Hepatocyte (in vitro differentiated cells): Measurements from ENCODE around the gene SLC22A8. TPM values are rescaled to one million over a fixed set of nuclear protein-coding genes. Genes with fewer than 3 reads are reported as not detected.

Experiments used
- DNase-seq: peaks from one replicate; pipeline ENCODE4 v3.0.0-alpha.2; 2016; ENCODE audit warnings: low spot score
- H2AFZ ChIP-seq: fragments of 200-600 bp; sonication (generic); 2 replicates; pipeline ENCODE4 v1.6.0; 2016; ENCODE audit warnings: antibody characterized with exemption, mild to moderate bottlenecking
- H3K27ac ChIP-seq: fragments of 200-600 bp; sonication (generic); 2 replicates; pipeline ENCODE4 v1.5.1; 2016; ENCODE audit warnings: mild to moderate bottlenecking
- H3K27me3 ChIP-seq: fragments of 200-600 bp; sonication (generic); 2 replicates; pipeline ENCODE4 v1.6.1; 2016
- H3K36me3 ChIP-seq: fragments of 200-600 bp; sonication (generic); replicated peaks from 2 replicates; pipeline ENCODE4 v1.5.1; 2016; ENCODE audit warnings: low read depth; ENCODE audit not compliant: insufficient read depth
- H3K4me1 ChIP-seq: fragments of 200-600 bp; sonication (generic); 2 replicates; pipeline ENCODE4 v1.5.1; 2016; ENCODE audit warnings: mild to moderate bottlenecking, moderate library complexity; ENCODE audit not compliant: insufficient read depth
- H3K4me2 ChIP-seq: fragments of 200-600 bp; sonication (generic); 2 replicates; pipeline ENCODE4 v1.6.0; 2016
- H3K4me3 ChIP-seq: fragments of 200-600 bp; sonication (generic); 2 replicates; pipeline ENCODE4 v1.5.1; 2016; ENCODE audit warnings: mild to moderate bottlenecking
- H3K79me2 ChIP-seq: fragments of 200-600 bp; sonication (generic); 2 replicates; pipeline ENCODE4 v1.6.0; 2017; ENCODE audit warnings: mild to moderate bottlenecking
- H3K9me2 ChIP-seq: fragments of 200-600 bp; sonication (generic); replicated peaks from 2 replicates; pipeline ENCODE4 v1.6.0; 2017; ENCODE audit warnings: mild to moderate bottlenecking; ENCODE audit not compliant: insufficient read depth
- H3K9me3 ChIP-seq: fragments of 200-600 bp; sonication (generic); 2 replicates; pipeline ENCODE4 v1.5.1; 2016; ENCODE audit warnings: low read depth, mild to moderate bottlenecking
- H4K20me1 ChIP-seq: fragments of 200-600 bp; sonication (generic); 2 replicates; pipeline ENCODE4 v1.6.0; 2016; ENCODE audit warnings: mild to moderate bottlenecking; ENCODE audit not compliant: insufficient read depth, poor library complexity, severe bottlenecking
- CTCF ChIP-seq: fragments of 200-600 bp; sonication (generic); IDR thresholded peaks from 2 replicates; pipeline ENCODE4 v1.5.1; 2016; ENCODE audit warnings: antibody characterized with exemption, mild to moderate bottlenecking; ENCODE audit not compliant: poor library complexity
- EZH2 ChIP-seq: fragments of 200-600 bp; sonication (generic); IDR thresholded peaks from 2 replicates; pipeline ENCODE4 v1.6.1; 2016; ENCODE audit warnings: antibody characterized with exemption, mild to moderate bottlenecking, borderline replicate concordance
- EZH2phosphoT487 ChIP-seq: fragments of 200-600 bp; sonication (generic); IDR thresholded peaks from one replicate; pipeline ENCODE4 v1.6.1; 2018; ENCODE audit warnings: antibody characterized with exemption, mild to moderate bottlenecking, low read depth, moderate library complexity; ENCODE audit not compliant: unreplicated experiment, severe bottlenecking
- WGBS: methylation state at CpG from one replicate; pipeline ENCODE4 v1.1.6; 2016; ENCODE audit warnings: low lambda C conversion rate; ENCODE audit errors: missing lambda C conversion rate; 5-methylcytosine and 5-hydroxymethylcytosine counted together
- polyA plus RNA-seq: library from polyadenylated mRNA; unstranded; fragments of >200 nt; fragmentation: Nextera tagmentation; extraction: Ambion mirVana; gene quantifications from 2 replicates; pipeline ENCODE4 v1.2.1, GENCODE V29; 2016
- total RNA-seq: library from RNA; depleted of rRNA; stranded (reverse); fragments of >200 nt; gene quantifications from 2 replicates; pipeline ENCODE4 v1.2.3, GENCODE V29; 2014

The SLC22A8 gene
- total and polyA plus RNA-seq, 2 experiments from 2014 or later: 0.41 TPM; not detected in 1

- WGBS: 88% methylated on average over 3 of the region's 3 CpGs
- Histone ChIP-seq H4K20me1 (no peaks in the 10 kb centered on the region), H3K9me2 (no peaks in the 10 kb centered on the region), H2AFZ (no peak overlapping the region), H3K27ac (no peak overlapping the region), H3K9me3 (no peaks in the 10 kb centered on the region), H3K4me2 (no peak overlapping the region), H3K27me3 (no peaks in the 10 kb centered on the region), H3K4me1 (no peaks in the 10 kb centered on the region), H3K79me2 (no peaks in the 10 kb centered on the region), H3K36me3 (no peaks in the 10 kb centered on the region), H3K4me3 (no peak overlapping the region)
- no peak for DNase-seq
- no peak for TF ChIP-seq EZH2
- TF ChIP-seq EZH2phosphoT487: no peak
- no peak for TF ChIP-seq CTCF
These were observed 30.4 kb downstream of the SLC22A8 start for GRCh38 chr11:62985041-62985750.

GRCh38 chr11:62984451-62984991 lies 31.1 kb downstream of the SLC22A8 start, which contains the start of gene SLC22A6:
TSS of gene SLC22A6 (minus strand) at chr11:62984967. CDS start at chr11:62984690, 277 bp downstream.
- Histone ChIP-seq H2AFZ (no peak within 1 kb of the TSS), H4K20me1 (no peaks in the 10 kb centered on the region), H3K36me3 (no peaks in the 10 kb centered on the region), H3K27ac (no peak within 1 kb of the TSS), H3K4me2 (no peak within 1 kb of the TSS), H3K4me1 (no peaks in the 10 kb centered on the region), H3K27me3 (no peaks in the 10 kb centered on the region), H3K9me3 (no peaks in the 10 kb centered on the region), H3K9me2 (no peaks in the 10 kb centered on the region), H3K79me2 (no peaks in the 10 kb centered on the region), H3K4me3 (no peak within 1 kb of the TSS)
- WGBS: 71% methylated on average over 14 of the region's 14 CpGs
- no peak for TF ChIP-seq CTCF
- no peak for TF ChIP-seq EZH2phosphoT487
- TF ChIP-seq EZH2: no peak
- DNase-seq: no peak

- no peaks in the 10 kb centered on the region for H3K9me2 ChIP-seq
These were observed 32.0 kb downstream of the SLC22A8 start for GRCh38 chr11:62983536-62984199.

More at GRCh38 chr11:62983536-62984199, 32.0 kb downstream of the SLC22A8 start:
- TF ChIP-seq EZH2phosphoT487 (no peak), CTCF (no peak), EZH2 (no peak)
- WGBS: 89% methylated on average over 13 of the region's 13 CpGs
- Histone ChIP-seq H4K20me1 (no peaks in the 10 kb centered on the region), H3K36me3 (no peaks in the 10 kb centered on the region), H3K79me2 (no peaks in the 10 kb centered on the region), H2AFZ (no peak overlapping the region), H3K4me3 (no peak overlapping the region), H3K9me3 (no peaks in the 10 kb centered on the region), H3K27me3 (no peaks in the 10 kb centered on the region), H3K4me2 (no peak overlapping the region), H3K27ac (no peak overlapping the region), H3K4me1 (no peaks in the 10 kb centered on the region)
- DNase-seq: no peak
